Measurements from ENCODE around the gene BATF2.
"Not testable (repeated sequence)": the region's sequence is repeated elsewhere in the genome, so short reads cannot be mapped to it uniquely, and the experiment has no call there.

The BATF2 gene

DNA sequence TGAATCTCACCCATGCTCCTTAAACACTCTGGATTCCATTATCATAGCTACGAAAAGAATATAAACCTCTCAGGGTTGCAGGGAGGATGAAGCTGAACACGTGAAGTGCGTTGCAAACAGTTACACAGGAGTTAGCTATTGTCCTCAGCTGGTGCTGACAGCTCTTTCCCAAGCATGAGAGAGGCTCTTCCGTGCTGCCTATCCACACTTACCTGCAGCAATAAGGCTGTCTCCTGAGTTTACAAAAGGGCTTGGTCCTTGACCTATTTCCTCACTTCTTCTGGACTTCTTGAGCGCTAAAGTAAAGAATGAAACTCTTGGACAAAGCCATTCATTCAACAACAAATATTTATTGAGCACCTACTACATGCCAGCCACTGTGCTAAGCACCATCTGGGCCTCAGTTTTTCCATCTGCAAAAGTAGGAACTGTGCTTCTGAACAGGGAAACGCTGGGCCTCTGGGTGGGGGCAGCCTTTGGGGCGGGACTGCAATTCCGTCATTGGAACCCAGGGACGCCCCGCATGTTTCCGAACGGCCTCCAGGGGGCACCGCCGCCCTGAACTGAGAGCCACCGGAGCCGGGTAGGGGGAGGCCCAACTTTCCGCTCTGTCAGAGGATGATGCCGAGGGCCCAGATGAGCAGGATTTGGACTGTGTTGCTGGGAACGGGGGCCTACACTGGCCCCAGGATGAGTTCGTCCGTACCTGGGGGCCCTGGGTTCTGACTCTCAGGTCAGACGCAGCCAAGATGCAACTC lies 16.5 kb upstream of the BATF2 start:
- peak overlapping the region; percentile 78 for H3K4me3 ChIP-seq (ENCODE audit: low read depth, low read length)
- TF ChIP-seq, protein P1, sequence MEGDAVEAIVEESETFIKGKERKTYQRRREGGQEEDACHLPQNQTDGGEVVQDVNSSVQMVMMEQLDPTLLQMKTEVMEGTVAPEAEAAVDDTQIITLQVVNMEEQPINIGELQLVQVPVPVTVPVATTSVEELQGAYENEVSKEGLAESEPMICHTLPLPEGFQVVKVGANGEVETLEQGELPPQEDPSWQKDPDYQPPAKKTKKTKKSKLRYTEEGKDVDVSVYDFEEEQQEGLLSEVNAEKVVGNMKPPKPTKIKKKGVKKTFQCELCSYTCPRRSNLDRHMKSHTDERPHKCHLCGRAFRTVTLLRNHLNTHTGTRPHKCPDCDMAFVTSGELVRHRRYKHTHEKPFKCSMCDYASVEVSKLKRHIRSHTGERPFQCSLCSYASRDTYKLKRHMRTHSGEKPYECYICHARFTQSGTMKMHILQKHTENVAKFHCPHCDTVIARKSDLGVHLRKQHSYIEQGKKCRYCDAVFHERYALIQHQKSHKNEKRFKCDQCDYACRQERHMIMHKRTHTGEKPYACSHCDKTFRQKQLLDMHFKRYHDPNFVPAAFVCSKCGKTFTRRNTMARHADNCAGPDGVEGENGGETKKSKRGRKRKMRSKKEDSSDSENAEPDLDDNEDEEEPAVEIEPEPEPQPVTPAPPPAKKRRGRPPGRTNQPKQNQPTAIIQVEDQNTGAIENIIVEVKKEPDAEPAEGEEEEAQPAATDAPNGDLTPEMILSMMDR (IDR thresholded peaks at IDR 0.05; ENCODE audit: low read depth, low read length), result peak; percentile 71

DNA sequence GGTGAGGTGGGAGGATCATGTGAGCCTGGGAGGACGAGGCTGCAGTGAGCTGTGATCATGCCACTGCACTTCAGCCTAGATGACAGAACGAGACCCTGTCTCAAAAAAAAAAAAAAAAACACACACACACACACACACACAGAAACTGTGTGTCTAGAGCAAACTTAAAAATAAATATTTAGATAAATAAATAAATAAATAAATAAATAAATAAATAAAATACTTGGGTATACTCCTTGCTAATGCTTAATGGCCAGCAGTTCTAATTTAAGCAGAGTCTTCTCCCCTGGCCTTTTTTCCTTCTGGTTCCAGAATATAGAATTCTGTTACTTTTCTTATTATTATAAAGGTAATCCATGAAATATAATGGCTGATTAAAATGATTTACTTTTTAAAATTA lies 12.1 kb upstream of the BATF2 start:
- TF ChIP-seq, protein P1 (IDR thresholded peaks at IDR 0.05; ENCODE audit: low read depth, low read length), result no peak
- no peak overlapping the region for H3K4me3 ChIP-seq (ENCODE audit: low read depth, low read length)

DNA sequence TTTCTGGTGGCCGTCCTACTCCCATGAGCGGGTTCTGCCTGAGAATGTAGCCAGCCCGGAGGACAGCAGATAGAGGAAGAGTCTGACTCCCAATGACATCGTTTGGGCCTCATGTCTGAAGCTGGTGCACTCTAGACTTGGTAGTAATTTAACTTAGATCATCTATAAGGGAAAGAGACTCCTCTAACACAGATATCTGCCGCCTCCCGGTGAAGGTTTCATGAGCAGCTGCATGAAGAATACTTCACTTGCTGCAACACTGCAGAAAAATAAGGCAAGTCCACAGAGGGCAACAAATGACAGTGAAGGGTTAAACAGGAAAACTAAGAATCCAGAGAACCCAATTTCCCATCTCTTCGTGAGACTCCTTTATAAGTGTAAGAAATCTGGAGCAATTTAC lies 11.2 kb upstream of the BATF2 start:
- TF ChIP-seq, protein P1 (IDR thresholded peaks at IDR 0.05; ENCODE audit: low read depth, low read length), result no peak
- no peak overlapping the region for H3K4me3 ChIP-seq (ENCODE audit: low read depth, low read length)

DNA sequence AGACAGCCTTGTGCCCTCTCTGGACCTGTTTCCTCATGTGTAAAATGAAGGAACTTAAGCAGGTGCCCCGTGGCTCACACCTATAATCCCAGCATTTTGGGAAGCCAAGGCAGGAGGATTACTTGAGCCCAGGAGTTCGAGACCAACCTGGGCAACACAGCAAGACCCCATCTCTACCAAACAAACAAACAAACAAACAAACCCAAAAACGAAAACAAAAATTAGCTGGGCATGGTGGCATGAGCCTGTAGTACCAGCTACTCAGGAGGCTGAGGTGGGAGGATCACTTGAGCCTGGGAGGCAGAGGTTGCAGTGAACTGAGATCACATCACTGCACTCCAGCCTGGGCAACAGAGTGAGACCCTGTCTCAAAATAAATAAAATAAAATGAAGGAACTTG lies 7.2 kb upstream of the BATF2 start:
- not testable (repeated sequence) for H3K4me3 ChIP-seq (ENCODE audit: low read depth, low read length)

DNA sequence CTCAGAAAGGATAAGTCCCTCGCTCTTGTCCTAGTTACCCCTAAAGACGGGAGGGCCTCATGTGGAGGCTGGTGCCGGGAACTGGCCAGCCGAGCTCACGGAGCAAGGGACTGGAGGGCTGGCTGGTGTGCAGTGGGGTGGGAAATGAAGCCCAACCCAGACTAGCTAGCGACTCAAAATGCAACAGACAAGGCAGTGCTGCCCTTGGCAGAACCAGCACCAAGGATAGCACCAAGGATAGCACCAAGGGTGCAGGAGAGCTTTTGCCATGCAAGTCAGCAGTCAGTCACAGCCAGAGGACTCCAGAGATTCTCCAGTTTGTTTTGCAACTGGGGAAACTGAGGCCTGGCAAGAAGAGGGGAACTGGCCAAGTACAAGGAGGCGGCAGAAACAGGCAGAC lies 6.5 kb upstream of the BATF2 start:
- TF ChIP-seq, protein P1 (IDR thresholded peaks at IDR 0.05; ENCODE audit: low read depth, low read length), result no peak

DNA sequence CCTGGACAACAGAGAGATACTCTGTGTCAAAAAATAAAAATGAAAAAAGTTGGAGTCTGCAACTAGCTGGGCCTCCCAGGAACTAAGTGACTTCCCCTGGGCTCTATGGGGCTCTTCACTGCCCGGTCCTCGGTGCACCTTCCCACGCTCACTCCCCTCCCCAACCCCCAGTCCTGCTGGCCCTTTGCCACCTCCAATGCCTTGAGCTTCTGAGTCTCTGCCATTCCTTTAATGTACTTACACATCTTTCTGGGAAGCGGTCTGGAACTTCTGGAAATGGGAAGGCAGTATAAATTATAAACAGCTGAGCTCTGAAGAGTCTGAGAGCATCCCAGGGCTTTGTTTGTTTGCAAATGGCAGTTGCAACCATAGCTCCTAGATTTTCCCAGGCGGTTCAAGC lies 5.9 kb upstream of the BATF2 start:
- no peak overlapping the region for H3K4me3 ChIP-seq (ENCODE audit: low read depth, low read length)
- TF ChIP-seq, protein P1 (IDR thresholded peaks at IDR 0.05; ENCODE audit: low read depth, low read length), result no peak

More for the DNA sequence above, 6.5 kb upstream of the BATF2 start:
- H3K4me3 ChIP-seq (ENCODE audit: low read depth, low read length), result no peak overlapping the region

DNA sequence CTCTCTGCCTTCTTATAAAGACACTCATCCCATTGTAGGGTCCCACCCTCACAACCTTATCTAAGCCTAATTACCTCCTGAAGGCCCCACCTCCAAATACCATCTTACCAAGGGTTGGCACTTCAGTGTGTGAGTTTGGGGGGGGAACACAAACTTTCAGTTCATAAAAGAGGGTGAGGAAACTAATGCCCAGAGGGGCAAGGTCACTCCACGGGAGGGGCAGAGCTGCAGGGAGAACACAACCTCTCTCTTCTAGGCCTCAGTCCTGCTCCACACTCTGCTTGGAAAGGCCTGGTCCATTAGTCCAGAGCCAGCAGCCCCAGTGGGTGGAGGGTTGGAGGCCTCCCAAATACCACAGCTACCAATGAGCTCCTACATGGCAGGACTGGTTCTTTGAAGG lies 2.7 kb upstream of the BATF2 start:
- TF ChIP-seq, protein P1 (IDR thresholded peaks at IDR 0.05; ENCODE audit: low read depth, low read length), result no peak
- H3K4me3 ChIP-seq (ENCODE audit: low read depth, low read length), result no peak overlapping the region

Data from WI38 (cell line).